Lower leg skin (tissue), 4 donors: Measurements from ENCODE around the gene TMTC1. TPM values are rescaled to one million over a fixed set of nuclear protein-coding genes. Genes with fewer than 3 reads are reported as not detected.

Experiments
- DNase-seq, 2 donors: peaks; one replicate each; pipeline ENCODE4 v3.0.0-alpha.2; 2019; ENCODE audit warnings: low spot score in 2 of 2
- H3K4me3 ChIP-seq: fragments of 200-600 bp; sonication (generic); 2 replicates; pipeline ENCODE4 v1.5.1; 2017; ENCODE audit warnings: mild to moderate bottlenecking, low read depth; ENCODE audit not compliant: poor library complexity, severe bottlenecking
- POLR2A ChIP-seq, 2 donors: fragments of 450-650 bp; IDR thresholded peaks; one replicate each; pipeline ENCODE4 v1.6.1; 2016 to 2017; ENCODE audit warnings: antibody characterized with exemption in 2 of 2, mild to moderate bottlenecking in 1 of 2, moderate library complexity in 1 of 2
- WGBS, 2 donors: methylation state at CpG; one replicate each; pipeline ENCODE4 v1.1.5; 2018; 5-methylcytosine and 5-hydroxymethylcytosine counted together
- intact Hi-C: fragments of 100-400 bp; cut with DNase I; formaldehyde crosslinking; loops from one replicate; pipeline ENCODE4 v1.15.0; 2023; ENCODE audit warnings: low total_unique reads
- total RNA-seq, 4 donors: library from RNA; depleted of rRNA; stranded (reverse); fragments of >200 nt; gene quantifications; one replicate each; pipeline ENCODE4 v1.1.0, GENCODE V29; 2016
- TF ChIP-seq, protein P1 (sequence below), 3 donors: fragments of 450-650 bp; IDR thresholded peaks; one replicate each; pipeline ENCODE4 v1.5.1; 2016; ENCODE audit warnings: antibody characterized with exemption in 3 of 3, mild to moderate bottlenecking in 3 of 3, moderate library complexity in 2 of 3

TMTC1 gene
- total RNA-seq, 4 donors from 2014 or later, result 14.1 to 38.2 (median 18.5) TPM

DNA sequence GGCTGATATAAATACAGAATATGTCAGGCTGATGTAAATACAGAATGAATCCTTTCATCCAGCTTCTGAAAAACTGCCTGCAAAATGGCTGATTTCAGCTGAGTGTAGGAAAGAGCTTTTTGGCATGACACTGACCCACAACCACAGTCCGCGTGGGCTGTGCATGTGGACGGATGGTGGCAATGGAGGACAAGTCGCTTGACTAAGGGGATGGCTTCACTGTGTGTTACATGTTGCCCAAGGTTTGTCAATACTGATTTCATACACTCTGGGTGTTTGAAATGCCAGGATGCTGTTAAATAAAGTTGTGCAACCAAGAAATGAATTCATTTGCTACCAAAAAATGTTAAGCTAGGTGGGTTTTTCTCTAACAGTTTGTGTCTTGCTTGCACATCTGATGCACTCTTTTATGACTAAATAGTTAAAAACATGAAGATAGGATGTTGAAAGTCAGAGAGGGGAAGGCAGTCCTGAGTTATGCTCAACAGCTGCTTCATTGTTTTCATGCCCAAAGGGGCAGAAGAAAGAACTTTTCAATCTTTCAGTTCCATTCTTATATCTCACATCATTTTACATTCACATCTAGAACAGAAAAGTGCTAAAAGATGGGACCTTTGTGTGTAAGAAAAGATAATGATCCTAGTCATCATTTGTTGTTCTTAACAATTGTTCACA is 249.8 kb downstream of the TMTC1 start:
- no peak for DNase-seq
- intact Hi-C loops, result no loop called here
- no peak for TF ChIP-seq POLR2A (IDR thresholded peaks at IDR 0.05)
- TF ChIP-seq, protein P1, sequence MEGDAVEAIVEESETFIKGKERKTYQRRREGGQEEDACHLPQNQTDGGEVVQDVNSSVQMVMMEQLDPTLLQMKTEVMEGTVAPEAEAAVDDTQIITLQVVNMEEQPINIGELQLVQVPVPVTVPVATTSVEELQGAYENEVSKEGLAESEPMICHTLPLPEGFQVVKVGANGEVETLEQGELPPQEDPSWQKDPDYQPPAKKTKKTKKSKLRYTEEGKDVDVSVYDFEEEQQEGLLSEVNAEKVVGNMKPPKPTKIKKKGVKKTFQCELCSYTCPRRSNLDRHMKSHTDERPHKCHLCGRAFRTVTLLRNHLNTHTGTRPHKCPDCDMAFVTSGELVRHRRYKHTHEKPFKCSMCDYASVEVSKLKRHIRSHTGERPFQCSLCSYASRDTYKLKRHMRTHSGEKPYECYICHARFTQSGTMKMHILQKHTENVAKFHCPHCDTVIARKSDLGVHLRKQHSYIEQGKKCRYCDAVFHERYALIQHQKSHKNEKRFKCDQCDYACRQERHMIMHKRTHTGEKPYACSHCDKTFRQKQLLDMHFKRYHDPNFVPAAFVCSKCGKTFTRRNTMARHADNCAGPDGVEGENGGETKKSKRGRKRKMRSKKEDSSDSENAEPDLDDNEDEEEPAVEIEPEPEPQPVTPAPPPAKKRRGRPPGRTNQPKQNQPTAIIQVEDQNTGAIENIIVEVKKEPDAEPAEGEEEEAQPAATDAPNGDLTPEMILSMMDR (IDR thresholded peaks at IDR 0.05), result no peak
- 37 to 59% methylated on average over 4 of the region's 4 CpGs for WGBS, 2 donors
- no peak overlapping the region for H3K4me3 ChIP-seq

DNA sequence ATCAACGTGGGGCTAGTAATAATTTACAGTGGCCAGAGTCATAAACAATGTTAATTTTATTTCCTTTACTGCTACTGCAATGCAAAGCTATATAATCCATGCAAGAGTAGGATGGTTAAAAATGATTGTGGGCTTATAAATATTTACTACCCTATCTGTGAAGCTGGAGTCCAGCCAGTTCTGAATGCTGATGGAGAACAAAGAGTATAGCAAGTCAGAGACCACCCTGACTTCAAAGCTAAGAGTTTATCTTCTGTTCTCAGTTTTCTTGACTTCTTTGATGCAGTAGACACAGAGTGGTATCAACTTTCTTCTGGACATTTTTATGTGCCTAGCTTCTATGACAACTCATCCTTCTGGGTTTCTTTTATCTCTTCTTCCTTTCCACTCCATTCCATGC is 252.3 kb downstream of the TMTC1 start:
- intact Hi-C loops, result no loop called here
- 61 to 78% methylated on average over 1 of the region's 1 CpG for WGBS, 2 donors
- TF ChIP-seq, protein P1 (IDR thresholded peaks at IDR 0.05), result no peak
- TF ChIP-seq POLR2A (IDR thresholded peaks at IDR 0.05), result no peak
- H3K4me3 ChIP-seq, result no peak overlapping the region
- no peak for DNase-seq

DNA sequence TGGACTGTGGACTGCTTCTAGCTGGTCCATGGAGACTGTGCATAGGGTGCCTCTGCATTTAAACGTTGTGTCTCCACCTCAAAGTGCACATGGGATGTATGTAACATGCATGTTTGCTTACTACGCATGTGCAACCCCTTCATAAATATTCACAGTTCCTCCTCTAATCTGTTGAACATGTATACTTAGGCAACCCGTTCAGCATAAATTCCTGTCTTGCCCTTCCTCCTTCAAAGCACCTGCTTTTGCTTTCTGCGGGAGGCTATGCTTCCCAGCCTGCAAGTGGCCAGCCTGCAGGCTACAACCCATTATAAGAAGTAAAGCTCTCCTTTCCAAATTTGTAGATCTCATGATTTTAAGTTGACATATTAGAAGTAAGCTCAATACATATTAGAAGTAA is 253.3 kb downstream of the TMTC1 start:
- DNase-seq, result no peak
- 82 to 97% methylated on average over 4 of the region's 4 CpGs for WGBS, 2 donors
- TF ChIP-seq, protein P1 (IDR thresholded peaks at IDR 0.05), result no peak
- intact Hi-C loops, result no loop called here
- no peak overlapping the region for H3K4me3 ChIP-seq

DNA sequence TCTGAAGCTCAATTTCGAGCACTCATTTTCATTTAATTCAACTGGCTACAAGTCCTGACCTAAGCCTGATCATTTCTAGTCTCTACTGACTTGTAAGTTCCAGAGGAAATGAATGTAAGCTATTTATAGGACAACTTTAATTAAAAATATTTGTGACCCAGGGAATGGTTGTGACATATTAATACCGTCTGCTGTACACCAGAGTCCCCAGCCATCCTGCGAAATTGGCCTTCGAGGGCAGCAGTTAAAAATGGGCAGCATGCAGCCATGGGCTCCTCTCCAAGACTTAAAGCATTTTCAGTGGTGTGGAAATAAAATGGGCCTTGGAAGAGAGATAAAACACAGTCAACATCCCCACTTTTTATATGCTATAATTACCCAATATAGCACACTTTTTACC is 255.6 kb downstream of the TMTC1 start:
- TF ChIP-seq, protein P1 (IDR thresholded peaks at IDR 0.05), result no peak
- no peak for TF ChIP-seq POLR2A (IDR thresholded peaks at IDR 0.05)
- H3K4me3 ChIP-seq, result no peak overlapping the region
- no peak for DNase-seq
- 62% methylated on average over 4 of the region's 4 CpGs for WGBS, 2 donors
- intact Hi-C loops, result loop anchor here (5.0 kb wide), 1 partner anchor 64 kb away; no protein-coding TSS in a partner anchor

DNA sequence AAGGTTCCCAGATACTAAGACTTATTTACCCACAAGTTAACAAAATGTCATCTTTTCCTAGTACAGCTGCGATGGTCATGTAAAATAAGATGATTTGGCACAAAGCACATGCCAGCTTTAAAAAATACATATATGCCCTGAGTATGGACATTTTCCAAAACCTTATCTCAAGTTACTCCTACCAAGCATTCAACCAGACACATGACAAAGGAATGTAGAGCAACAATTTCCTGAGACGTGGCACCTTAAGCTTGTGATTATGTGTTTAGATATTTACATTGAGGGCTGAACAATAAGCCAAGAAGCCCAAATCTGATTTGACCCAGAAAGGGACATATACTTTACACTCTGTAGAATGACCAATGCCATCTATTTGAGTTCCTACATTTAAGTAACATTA is 261.8 kb downstream of the TMTC1 start:
- TF ChIP-seq, protein P1 (IDR thresholded peaks at IDR 0.05), result no peak
- TF ChIP-seq POLR2A (IDR thresholded peaks at IDR 0.05), result no peak
- no peak overlapping the region for H3K4me3 ChIP-seq
- intact Hi-C loops, result no loop called here
- no peak for DNase-seq
- 60 to 84% methylated on average over 2 of the region's 2 CpGs for WGBS, 2 donors
